ENCODE measurements around the gene RHOBTB3.

GRCh38 chr5:95798048-95798447, 66.9 kb downstream of the RHOBTB3 start:
- TF ChIP-seq, protein P1, sequence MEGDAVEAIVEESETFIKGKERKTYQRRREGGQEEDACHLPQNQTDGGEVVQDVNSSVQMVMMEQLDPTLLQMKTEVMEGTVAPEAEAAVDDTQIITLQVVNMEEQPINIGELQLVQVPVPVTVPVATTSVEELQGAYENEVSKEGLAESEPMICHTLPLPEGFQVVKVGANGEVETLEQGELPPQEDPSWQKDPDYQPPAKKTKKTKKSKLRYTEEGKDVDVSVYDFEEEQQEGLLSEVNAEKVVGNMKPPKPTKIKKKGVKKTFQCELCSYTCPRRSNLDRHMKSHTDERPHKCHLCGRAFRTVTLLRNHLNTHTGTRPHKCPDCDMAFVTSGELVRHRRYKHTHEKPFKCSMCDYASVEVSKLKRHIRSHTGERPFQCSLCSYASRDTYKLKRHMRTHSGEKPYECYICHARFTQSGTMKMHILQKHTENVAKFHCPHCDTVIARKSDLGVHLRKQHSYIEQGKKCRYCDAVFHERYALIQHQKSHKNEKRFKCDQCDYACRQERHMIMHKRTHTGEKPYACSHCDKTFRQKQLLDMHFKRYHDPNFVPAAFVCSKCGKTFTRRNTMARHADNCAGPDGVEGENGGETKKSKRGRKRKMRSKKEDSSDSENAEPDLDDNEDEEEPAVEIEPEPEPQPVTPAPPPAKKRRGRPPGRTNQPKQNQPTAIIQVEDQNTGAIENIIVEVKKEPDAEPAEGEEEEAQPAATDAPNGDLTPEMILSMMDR (IDR thresholded peaks at IDR 0.05), result no peak
- no peak for TF ChIP-seq POLR2AphosphoS5 (IDR thresholded peaks at IDR 0.05)

Measured in suprapubic skin (tissue), 3 donors.